ENCODE measurements around the gene TTLL5. TPM values are rescaled to one million over a fixed set of nuclear protein-coding genes. Genes with fewer than 3 reads are reported as not detected.
"Not testable (repeated sequence)": the region's sequence is repeated elsewhere in the genome, so short reads cannot be mapped to it uniquely, and the experiment has no call there.

TTLL5 gene
- polyA plus RNA-seq, 3 donors, result 29.4 to 36.6 (median 32.7) TPM

DNA sequence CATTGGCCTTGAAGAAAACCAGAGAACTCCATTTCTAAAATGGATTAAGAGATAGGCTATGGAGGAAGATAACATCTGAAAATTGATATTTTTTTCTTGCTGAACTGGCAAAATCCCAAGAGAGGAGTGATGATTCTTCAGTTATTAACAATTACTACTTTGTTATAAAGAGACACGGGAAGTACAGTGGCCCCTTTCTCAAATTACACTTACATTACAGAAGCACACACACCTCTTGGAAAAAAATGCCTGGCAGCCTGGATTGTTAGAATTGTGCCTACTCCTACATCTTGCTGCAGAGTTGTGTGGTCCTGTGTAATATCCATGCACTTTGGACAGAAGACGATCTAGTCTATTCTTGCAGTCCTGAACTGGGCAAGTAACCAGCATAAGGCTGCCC is 249.0 kb downstream of the TTLL5 start:
- DNase-seq (ENCODE audit: extremely low read depth in 1 of 11, low read depth in 9 of 11, low spot score in 4 of 11), result no peak

DNA sequence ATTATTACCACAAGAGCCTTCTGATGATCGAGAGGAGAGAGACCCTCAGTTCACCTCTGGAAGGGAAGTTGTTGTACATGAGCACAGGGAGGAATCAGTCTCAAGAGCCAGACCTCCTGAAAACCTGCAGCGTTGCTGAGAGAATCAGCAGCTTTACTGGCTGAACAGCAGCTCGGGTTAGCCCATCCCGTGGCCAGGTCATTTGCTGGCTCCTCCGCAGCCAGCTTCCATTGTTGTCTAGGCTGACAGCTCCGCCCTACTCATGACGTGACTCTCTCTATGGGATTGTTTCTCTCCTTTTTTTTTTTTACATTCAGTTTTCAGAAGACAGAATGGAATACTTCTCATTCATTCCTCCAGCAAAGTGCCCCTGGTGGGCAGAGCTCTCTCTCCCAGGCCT is 250.8 kb downstream of the TTLL5 start:
- DNase-seq (ENCODE audit: extremely low read depth in 1 of 11, low read depth in 9 of 11, low spot score in 4 of 11), result no peak

DNA sequence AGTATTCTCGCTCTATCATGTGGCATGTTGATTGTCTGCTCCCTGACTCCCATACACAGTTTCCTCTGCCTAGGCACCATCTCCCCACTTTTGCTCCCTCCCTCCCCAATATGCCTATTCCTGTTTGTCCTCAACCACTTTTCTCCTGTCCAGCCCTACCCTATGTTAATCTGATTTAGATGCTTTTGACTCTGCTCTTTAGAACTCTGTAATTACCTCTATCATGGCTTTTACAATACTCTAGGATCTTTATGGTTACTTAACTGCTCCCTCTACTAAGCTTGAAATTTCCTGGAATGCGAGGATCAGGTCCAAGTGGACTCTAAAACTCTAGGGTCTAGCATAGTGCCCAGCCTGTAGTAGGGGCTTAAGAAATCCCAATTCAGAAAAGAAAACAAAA is 252.1 kb downstream of the TTLL5 start:
- no peak for DNase-seq (ENCODE audit: extremely low read depth in 1 of 11, low read depth in 9 of 11, low spot score in 4 of 11)

DNA sequence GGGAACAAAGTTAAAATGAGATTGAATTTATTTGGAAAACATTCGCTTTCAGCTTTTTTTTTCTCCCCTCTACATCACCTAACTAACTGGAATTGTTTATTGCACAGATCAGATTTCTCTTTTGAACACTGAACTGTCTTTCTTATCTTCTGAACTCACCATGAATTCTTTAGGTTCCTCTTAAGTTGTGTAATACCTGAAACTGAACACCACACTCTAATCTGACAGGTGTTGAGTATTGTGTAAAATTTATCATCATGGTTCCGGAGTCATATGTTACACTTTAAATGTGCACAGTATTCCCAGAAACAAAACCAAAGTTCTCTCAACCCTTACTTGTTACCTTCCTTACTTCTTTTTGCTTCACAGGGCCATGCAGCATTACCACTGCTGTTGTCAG is 254.0 kb downstream of the TTLL5 start:
- DNase-seq (ENCODE audit: extremely low read depth in 1 of 11, low read depth in 9 of 11, low spot score in 4 of 11), result no peak

DNA sequence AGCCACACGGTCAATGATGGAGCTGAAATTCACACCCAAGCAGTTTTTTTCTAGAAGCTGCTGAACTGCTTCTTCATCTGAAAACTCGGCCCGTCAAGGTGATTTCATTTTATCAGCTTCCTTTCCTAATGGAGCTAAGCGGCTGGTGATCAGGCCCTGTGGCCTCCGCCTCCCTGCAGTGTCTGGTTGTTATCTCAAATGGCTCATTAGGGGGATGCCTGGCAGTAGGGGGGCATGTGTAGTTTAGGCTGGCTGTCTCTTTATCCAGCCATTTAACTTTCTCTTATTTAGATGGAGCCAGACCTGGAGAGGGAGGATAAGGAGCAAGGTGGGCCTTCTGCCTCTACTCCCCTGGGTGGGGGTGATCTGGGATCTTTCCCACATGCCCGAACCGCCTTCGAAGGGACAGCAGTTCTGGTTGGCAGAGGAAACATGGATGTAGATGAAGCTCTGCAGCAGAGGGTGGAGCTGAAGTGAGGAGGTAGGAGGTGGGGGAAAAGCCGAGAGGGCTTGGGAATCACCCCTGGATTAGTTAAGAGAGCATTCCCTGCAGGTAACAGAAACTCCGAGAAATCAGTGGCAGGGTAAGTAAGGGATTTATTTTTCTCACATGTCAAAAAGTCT is 256.4 kb downstream of the TTLL5 start:
- no peak for DNase-seq (ENCODE audit: extremely low read depth in 1 of 11, low read depth in 9 of 11, low spot score in 4 of 11)

DNA sequence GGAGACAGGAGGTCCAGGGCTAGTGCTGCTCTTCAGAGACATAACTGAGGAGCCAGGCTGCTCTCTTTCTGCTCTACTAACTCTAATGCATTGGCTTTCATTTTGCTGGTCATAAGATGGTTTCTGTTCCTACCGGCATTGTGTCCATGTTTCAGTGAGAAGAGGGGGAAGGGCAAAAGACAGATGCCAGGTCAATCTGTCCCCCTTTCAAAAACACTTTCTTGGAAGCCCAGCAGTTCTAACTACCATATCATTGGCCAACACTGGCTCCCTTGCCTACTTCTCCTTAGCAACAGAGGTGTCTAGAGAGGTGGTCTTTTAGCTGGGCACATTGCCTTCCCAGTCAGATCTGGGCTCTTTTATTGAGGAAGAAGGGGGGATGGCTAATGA is 256.9 kb downstream of the TTLL5 start:
- no peak for DNase-seq (ENCODE audit: extremely low read depth in 1 of 11, low read depth in 9 of 11, low spot score in 4 of 11)

DNA sequence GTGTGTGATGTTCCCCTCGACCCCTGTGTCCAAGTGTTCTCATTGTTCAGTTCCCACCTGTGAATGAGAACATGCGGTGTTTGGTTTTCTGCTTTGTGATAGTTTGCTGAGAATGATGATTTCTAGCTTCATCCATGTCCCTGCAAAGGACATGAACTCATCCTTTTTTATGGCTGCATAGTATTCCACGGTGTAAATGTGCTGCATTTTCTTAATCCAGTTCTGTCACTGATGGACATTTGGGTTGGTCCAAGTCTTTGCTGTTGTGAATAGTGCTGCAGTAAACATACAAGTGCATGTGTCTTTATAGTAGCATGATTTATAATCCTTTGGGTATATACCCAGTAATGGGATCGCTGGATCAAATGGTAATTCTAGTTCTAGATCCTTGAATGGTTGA is 259.4 kb downstream of the TTLL5 start:
- DNase-seq (ENCODE audit: extremely low read depth in 1 of 11, low read depth in 9 of 11, low spot score in 4 of 11), result not testable (repeated sequence)

DNA sequence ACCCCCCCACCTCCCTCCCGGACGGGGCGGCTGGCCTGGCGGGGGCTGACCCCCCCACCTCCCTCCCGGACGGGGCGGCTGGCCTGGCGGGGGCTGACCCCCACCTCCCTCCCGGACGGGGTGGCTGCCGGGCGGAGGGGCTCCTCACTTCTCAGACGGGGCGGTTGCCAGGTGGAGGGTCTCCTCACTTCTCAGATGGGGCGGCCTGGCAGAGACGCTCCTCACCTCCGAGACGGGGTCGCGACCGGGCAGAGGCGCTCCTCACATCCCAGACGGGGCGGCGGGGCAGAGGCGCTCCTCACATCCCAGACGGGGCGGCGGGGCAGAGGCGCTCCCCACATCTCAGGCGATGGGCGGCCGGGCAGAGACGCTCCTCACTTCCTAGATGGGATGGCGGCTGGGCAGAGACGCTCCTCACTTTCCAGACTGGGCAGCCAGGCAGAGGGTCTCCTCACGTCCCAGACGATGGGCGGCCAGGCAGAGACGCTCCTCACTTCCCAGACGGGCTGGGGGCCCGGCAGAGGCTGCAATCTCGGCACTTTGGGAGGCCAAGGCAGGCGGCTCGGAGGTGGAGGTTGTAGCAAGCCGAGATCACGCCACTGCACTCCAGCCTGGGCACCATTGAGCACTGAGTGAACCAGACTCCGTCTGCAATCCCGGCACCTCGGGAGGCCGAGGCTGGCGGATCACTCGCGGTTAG is 264.2 kb downstream of the TTLL5 start:
- not testable (repeated sequence) for DNase-seq (ENCODE audit: extremely low read depth in 1 of 11, low read depth in 9 of 11, low spot score in 4 of 11)

DNA sequence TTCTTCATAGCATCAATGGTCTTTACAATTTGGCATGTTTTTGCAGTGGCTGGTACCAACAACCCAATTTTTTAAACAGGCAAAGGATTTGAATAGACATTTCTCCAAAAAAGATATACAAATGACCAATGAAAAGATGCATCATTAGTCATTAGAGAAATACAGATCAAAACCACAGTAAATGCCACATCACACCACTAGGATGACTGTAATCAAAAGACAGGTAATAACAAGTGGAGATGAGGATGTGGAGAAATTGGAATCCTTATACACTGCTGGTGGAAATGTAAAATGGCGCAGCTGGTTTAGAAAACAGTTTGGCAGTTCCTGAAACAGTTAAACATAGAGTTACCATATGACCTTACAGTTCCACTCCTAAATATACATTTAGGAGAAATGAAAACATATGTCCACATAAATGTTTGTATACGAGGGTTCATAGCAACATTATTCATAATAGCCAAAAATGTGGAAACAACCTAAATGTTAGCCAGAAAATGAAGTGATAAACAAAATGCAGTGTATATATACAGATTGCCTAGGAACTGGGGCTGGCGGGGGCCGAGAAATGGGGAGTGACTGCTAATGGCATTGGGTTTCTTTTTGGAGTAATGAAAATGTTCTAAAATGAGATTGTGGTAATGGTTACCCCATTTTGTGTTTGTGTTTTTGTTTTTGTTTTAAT is 265.5 kb downstream of the TTLL5 start:
- DNase-seq (ENCODE audit: extremely low read depth in 1 of 11, low read depth in 9 of 11, low spot score in 4 of 11), result no peak

DNA sequence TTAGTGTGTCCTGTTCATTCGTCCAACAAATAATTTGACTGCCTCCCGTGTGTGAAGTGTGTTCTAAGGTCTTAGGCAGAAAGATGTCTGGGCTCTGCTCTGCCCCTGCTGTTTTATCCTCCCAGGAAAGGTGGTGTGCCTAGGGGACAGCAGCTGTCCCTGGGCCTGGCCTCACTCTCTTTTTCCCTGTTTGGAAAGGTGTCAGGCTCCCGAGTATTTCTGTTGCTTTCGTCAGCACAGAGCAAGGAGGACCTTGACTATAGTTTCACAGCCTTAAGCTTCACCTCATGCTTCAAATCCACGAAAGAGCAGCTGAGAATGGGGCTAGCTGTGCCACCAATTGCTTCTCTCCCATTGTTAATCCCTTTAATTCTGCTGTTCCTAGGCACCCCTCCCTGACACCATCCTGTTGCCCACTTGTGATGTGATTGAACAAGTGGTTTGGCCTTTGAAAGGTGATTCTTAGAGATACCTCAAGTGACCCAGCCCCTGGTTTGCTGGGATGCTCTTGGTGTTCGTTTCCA is 266.6 kb downstream of the TTLL5 start:
- no peak for DNase-seq (ENCODE audit: extremely low read depth in 1 of 11, low read depth in 9 of 11, low spot score in 4 of 11)

DNA sequence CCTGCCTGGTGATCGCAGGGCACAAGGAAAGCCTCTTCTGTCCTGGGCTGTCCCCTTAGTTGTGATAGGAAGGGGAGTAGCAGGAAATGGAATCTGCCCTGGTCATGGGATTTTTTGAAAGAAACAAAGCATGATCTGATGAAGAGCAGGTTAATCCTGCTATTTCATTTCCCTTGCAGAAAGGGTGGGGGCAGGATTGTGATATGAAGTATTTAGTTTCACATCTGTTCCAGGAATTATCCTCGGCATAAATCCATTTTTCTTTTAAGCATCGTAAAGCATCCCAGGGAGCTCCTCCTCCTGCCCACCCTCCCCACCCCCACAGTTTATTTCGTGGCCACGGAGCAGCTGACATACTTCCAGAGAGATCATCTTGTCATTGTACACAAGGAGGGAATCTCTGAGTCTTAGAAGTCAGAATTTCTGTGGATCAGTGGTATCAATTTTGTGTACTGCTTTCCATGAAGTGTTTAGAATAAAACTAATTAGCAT is 267.7 kb downstream of the TTLL5 start:
- DNase-seq (ENCODE audit: extremely low read depth in 1 of 11, low read depth in 9 of 11, low spot score in 4 of 11), result peak in 4 of 11 donors; percentile 11 to 30 (median 27)

DNA sequence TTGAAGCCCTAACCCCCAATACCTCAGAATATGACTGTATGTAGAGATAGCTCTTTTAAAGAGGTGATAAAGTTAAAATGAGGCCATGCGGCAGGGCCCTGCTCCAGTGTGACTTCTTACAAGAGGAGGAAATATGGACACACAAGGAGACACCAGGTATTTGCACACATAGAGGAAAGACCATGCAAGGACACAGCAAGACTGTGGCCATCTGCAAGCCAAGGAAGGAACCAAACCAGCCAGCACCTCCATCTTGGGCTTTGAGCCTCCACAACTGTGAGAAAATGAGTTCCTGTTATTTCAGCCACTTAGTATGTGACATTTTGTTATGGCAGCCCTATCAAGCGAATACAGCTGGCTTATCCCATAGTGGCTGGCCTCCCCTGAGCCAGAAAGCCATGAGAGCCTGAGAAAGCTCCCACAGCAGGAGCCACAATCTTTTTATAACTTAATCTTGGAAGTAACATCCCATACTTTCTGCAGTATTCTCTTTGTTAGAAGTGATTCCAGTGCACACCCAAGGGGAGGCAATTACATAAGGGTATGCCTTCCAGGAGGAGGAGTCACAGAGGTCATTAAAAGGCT is 272.8 kb downstream of the TTLL5 start:
- DNase-seq (ENCODE audit: extremely low read depth in 1 of 11, low read depth in 9 of 11, low spot score in 4 of 11), result no peak

DNA sequence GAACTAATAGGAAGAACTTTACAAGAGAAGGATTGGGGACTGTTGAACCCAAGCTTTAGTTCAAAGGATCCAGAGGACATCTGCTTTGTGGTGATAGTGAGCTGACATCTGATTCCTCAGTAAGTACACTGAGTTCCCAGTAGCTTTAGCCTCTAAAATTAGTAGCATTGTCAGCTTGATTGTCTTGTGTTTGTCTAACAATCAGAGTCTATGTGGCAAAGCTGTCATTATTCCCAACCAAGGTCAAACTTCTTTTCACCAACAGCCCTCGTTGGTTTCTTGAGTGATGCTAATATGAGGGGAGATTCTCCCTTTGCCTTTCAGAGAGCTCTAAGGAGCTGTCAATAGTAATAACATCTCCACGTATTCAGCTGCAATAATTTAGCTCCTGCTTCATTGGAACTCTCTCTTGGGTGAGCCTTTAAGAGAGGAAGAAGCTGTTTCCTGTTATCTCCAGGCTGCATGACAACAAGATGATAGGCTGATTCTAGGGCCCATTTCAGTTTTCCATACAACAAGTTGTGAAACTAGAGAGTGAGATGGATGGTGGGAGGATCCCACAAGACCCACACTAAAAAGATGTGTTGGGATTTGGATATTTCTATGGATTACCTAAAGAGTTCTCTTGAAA is 274.1 kb downstream of the TTLL5 start:
- DNase-seq (ENCODE audit: extremely low read depth in 1 of 11, low read depth in 9 of 11, low spot score in 4 of 11), result no peak

DNA sequence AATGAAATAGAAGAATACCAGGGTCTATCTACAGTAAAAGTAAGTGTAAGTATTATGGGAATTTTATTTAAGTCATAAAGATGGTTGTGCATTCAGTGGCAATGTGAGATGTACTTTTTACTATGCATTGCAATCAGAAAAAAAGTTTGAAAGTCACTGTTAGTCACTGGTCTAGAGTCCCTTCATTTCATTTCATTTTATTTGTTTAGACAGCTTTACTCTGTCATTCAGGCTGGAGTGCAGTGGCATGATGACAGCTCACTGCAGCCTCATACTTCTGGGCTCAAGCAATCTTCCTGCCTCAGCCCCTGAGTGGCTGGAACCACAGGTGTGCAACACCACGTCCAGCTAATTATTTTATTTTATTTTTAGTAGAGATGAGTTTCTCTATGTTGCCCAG is 278.2 kb downstream of the TTLL5 start:
- no peak for DNase-seq (ENCODE audit: extremely low read depth in 1 of 11, low read depth in 9 of 11, low spot score in 4 of 11)

DNA sequence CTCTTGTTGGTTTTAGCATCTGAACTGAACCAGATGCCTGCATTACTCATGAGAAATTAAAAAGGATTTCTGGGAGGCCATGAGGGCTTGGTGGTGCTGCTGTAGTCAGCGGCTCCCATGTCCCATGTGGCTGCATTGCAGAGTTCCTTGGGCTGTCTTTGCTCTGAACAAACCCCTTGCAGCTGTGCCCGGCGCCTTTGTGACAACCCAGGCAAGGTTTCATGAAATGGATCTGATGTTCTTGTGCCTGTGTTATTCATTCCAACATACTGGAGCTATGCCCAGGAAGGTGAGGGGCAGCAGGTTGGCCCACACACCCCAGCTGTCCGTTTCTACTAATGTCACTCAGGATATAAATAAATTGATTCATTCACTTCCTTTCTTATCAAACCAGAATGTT is 280.0 kb downstream of the TTLL5 start:
- peak in 1 of 11 donors; percentile 1 for DNase-seq (ENCODE audit: extremely low read depth in 1 of 11, low read depth in 9 of 11, low spot score in 4 of 11)

DNA sequence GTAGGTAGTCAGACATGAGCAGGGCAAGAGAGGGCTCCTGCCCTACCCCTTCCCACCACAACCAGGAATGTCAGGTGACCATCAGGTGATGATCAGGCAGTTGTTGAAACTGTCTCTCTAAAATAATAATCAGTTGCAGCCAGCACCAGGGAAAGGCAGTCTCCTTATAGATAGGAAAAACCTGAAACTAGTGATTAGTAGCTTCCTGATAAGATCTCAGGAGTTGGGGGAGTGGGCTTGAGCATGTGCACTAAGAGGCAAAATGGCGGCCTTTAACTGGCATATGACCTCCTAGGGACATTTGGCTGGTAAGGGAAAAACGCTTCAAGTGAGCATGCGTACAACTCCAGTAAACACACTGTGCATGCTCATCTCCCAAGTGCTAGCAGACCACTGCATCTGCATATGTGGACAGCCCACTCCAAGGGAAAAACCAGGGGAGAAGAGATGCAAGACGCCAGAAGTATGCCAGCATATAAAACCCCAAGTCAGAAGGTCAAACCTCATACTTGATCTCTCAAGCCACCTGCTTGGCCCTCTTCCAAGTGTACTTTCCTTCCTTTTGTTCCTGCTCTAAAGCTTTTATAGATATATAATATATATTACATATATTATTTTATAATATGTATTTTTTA is 283.7 kb downstream of the TTLL5 start:
- DNase-seq (ENCODE audit: extremely low read depth in 1 of 11, low read depth in 9 of 11, low spot score in 4 of 11), result no peak

DNA sequence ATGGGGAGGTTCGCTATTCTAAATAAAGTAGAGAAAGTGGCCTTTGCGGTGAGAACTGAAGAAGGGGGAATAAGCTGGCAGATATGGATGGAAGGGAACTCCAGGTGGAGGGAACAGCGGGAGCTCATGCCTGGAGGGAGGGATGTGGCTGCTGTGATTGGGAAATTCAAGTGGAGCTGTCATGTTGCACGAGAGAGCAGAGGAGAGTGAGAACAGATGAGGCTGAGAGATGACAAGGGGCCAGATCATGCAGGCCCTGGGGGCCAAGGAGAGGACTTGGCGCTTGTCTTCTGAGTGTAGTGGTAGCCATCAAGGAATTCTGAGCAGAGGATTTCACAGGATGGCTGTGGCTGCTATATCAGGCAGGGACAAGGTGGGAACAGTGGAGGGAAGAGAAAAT is 285.7 kb downstream of the TTLL5 start:
- no peak for DNase-seq (ENCODE audit: extremely low read depth in 1 of 11, low read depth in 9 of 11, low spot score in 4 of 11)

DNA sequence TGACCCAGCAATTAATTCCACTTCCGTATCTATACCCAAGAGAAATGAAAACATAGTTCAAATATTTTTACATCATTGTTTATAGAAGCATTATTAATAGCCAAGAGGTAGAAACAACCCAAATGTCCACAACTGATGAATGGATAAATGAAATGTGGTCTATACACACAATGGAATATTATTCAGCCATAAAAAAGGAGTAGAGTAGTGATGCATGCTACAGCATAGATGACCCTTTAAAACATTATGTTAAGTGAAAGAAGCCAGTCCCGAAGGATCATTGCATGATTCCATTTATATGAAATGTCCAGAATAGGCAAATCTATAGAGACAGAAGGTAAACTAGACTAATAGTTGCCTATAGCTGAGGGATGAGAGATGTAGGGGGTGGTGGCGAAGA is 291.4 kb downstream of the TTLL5 start:
- DNase-seq (ENCODE audit: extremely low read depth in 1 of 11, low read depth in 9 of 11, low spot score in 4 of 11), result no peak

DNA sequence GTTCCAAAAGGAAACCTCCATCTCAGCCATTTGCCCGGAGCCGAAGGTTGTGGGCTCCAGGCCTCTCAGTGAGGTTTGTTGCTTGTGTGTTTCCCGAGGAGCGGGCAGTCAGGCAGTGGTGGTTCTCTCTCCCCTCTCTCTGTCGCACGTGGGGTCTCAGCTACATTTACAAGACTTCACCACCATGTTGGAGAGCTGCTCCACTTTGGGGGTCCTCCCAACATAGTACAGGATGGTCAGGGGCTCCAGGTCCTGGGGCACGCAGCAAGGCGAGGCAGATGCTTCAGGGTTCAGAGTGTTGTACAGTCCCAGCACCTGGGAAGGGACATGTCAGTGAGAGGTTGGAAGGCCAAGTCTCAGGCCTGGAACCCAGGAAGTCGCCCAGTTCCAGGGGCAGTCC is 298.0 kb downstream of the TTLL5 start:
- no peak for DNase-seq (ENCODE audit: extremely low read depth in 1 of 11, low read depth in 9 of 11, low spot score in 4 of 11)

Measured in renal cortex interstitium (tissue), 11 donors.